Upper lobe of left lung (tissue), 6 donors: ENCODE data around the gene PPM1A. TPM values are rescaled to one million over a fixed set of nuclear protein-coding genes. Genes with fewer than 3 reads are reported as not detected.

Experiments
- ATAC-seq, 2 donors: fragments of 200-7000 bp; cut with Tn5 transposase; one replicate each; pipeline ENCODE4 v1.9.1; 2022; ENCODE audit warnings: mild to moderate bottlenecking in 2 of 2, moderate library complexity in 2 of 2; ENCODE audit not compliant: low FRiP score in 2 of 2
- DNase-seq, 2 donors: peaks; one replicate each; pipeline ENCODE4 v3.0.0-alpha.2; 2019 to 2020
- H3K27ac ChIP-seq, 4 donors: fragments of 200-600 bp; sonication (generic); one replicate each; pipeline ENCODE4 v1.5.1; 2016 to 2019
- H3K27me3 ChIP-seq, 4 donors: fragments of 200-600 bp; sonication (generic); one replicate each; pipeline ENCODE4 v1.5.1; 2017 to 2019
- H3K36me3 ChIP-seq, 4 donors: fragments of 200-600 bp; sonication (generic); one replicate each; pipeline ENCODE4 v1.5.1; 2016 to 2019
- H3K4me1 ChIP-seq, 4 donors: fragments of 200-600 bp; sonication (generic); one replicate each; pipeline ENCODE4 v1.5.1; 2018 to 2019
- H3K4me3 ChIP-seq, 4 donors: fragments of 200-600 bp; sonication (generic); one replicate each; pipeline ENCODE4 v1.5.1; 2017 to 2019; ENCODE audit warnings: mild to moderate bottlenecking in 2 of 4, moderate library complexity in 1 of 4
- H3K9me3 ChIP-seq, 4 donors: fragments of 200-600 bp; sonication (generic); one replicate each; pipeline ENCODE4 v1.5.1; 2018 to 2019
- EP300 ChIP-seq, 4 donors: sonication (generic); formaldehyde crosslinking; IDR thresholded peaks; one replicate each; pipeline ENCODE4 v1.5.1; 2017; ENCODE audit warnings: antibody characterized with exemption in 4 of 4, control low read depth in 2 of 4
- POLR2A ChIP-seq, 4 donors: fragments of 450-650 bp; IDR thresholded peaks; one replicate each; pipeline ENCODE4 v1.5.1; 2016 to 2017; ENCODE audit warnings: antibody characterized with exemption in 4 of 4, mild to moderate bottlenecking in 2 of 4
- POLR2AphosphoS5 ChIP-seq, 2 donors: sonication (generic); formaldehyde crosslinking; IDR thresholded peaks; one replicate each; pipeline ENCODE4 v1.5.1; 2017; ENCODE audit warnings: antibody characterized with exemption in 2 of 2
- WGBS, 2 donors: methylation state at CpG; one replicate each; pipeline ENCODE4 v1.1.5; 2017 to 2018; 5-methylcytosine and 5-hydroxymethylcytosine counted together
- total RNA-seq, 6 donors: library from RNA; depleted of rRNA in 4 of 6; stranded (reverse); fragments of >200 nt in 4 of 6; gene quantifications; one replicate each; pipeline versions ENCODE4 v1.1.0 to v1.2.1, GENCODE V29; 2016 to 2021
- TF ChIP-seq, protein P1 (sequence below), 6 experiments: fragments of 450-650 bp in 4 of 6; fragments of 200-600 bp in 2 of 6; sonication (generic) in 2 of 6; IDR thresholded peaks; one replicate each; pipeline ENCODE4 v1.5.1; 2016 to 2019; ENCODE audit warnings: antibody characterized with exemption in 6 of 6
- donor health status: DM: no; HTN: no; CAD: no; lungs with moderate emphysema.
- donor health status: DM: no; HTN: yes; CAD: no; lungs with severe emphysema.

PPM1A gene
- total RNA-seq, 6 donors from 2014 or later, result 20.5 to 71.8 (median 43.7) TPM

GRCh38 chr14:60343571-60344071, 94.6 kb downstream of the PPM1A start:
- Histone ChIP-seq H3K4me1 (no peaks in the 10 kb centered on the region), H3K9me3 (no peaks in the 10 kb centered on the region), H3K27me3 (no peaks in the 10 kb centered on the region), H3K36me3 (no peaks in the 10 kb centered on the region), H3K27ac (no peak overlapping the region), H3K4me3 (no peak overlapping the region)
- no peak for ATAC-seq
- WGBS, 2 donors, result 73 to 76% methylated on average over 6 of the region's 6 CpGs
- TF ChIP-seq POLR2AphosphoS5 (IDR thresholded peaks at IDR 0.05) (no peak), EP300 (IDR thresholded peaks at IDR 0.05) (no peak), POLR2A (IDR thresholded peaks at IDR 0.05) (no peak)
- TF ChIP-seq, protein P1, sequence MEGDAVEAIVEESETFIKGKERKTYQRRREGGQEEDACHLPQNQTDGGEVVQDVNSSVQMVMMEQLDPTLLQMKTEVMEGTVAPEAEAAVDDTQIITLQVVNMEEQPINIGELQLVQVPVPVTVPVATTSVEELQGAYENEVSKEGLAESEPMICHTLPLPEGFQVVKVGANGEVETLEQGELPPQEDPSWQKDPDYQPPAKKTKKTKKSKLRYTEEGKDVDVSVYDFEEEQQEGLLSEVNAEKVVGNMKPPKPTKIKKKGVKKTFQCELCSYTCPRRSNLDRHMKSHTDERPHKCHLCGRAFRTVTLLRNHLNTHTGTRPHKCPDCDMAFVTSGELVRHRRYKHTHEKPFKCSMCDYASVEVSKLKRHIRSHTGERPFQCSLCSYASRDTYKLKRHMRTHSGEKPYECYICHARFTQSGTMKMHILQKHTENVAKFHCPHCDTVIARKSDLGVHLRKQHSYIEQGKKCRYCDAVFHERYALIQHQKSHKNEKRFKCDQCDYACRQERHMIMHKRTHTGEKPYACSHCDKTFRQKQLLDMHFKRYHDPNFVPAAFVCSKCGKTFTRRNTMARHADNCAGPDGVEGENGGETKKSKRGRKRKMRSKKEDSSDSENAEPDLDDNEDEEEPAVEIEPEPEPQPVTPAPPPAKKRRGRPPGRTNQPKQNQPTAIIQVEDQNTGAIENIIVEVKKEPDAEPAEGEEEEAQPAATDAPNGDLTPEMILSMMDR (IDR thresholded peaks at IDR 0.05), result no peak
- no peak for DNase-seq

GRCh38 chr14:60344751-60345150, 95.7 kb downstream of the PPM1A start:
- Histone ChIP-seq H3K27ac (no peak overlapping the region), H3K27me3 (no peaks in the 10 kb centered on the region), H3K4me1 (no peaks in the 10 kb centered on the region), H3K4me3 (no peak overlapping the region), H3K36me3 (no peaks in the 10 kb centered on the region), H3K9me3 (no peaks in the 10 kb centered on the region)
- ATAC-seq (no peak), DNase-seq (no peak)
- 60 to 79% methylated on average over 2 of the region's 2 CpGs for WGBS, 2 donors
- no peak for TF ChIP-seq POLR2A (IDR thresholded peaks at IDR 0.05)

DNA sequence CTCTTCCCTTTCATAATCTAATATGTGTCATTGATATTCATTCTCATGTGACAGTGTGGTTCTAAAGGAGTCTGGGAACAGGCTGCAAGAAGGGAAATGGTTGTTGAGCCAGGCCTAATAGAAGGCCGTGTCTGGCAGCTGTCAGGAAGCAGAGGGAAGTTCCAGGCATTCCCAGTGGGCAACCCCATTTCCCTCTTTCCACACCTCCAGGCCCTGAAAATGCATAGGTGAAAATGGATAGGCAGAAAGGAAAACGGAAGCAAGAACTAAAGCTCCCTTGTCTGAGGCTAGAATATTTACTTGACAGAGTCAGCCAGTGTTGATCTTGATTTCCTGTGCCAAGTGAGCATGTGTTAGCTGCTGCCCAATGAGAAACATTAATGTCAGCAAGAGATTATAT, 97.7 kb downstream of the PPM1A start:
- H3K27me3 ChIP-seq, result no peaks in the 10 kb centered on the region
- H3K36me3 ChIP-seq, result no peaks in the 10 kb centered on the region
- H3K4me3 ChIP-seq, result no peak overlapping the region
- H3K9me3 ChIP-seq, result no peaks in the 10 kb centered on the region
- 51 to 55% methylated on average over 2 of the region's 2 CpGs for WGBS, 2 donors
- no peak for ATAC-seq
- H3K4me1 ChIP-seq, result no peaks in the 10 kb centered on the region
- no peak for DNase-seq
- TF ChIP-seq POLR2AphosphoS5 (IDR thresholded peaks at IDR 0.05) (no peak), EP300 (IDR thresholded peaks at IDR 0.05) (no peak), POLR2A (IDR thresholded peaks at IDR 0.05) (no peak)
- TF ChIP-seq, protein P1 (IDR thresholded peaks at IDR 0.05), result no peak
- no peak overlapping the region for H3K27ac ChIP-seq

DNA sequence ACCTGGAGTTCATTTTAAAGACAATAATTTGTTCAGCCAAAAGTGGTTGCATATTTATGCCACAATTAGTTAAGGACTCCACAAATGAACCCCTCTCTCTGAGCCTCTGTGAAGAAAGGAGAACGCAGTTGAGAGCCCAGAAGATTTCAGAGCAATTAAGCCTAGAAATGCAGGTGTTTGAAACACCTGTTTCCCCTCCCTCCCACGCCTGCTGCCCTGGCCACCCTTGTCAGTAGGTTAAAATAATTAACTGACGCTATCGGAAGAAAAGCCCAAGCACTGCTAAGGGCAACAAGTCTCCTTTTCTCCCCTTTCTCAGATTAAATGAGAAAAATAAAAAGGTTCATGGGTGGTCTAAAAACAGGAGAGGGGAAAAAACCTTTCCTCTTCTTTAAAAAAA, 99.2 kb downstream of the PPM1A start:
- ATAC-seq, result no peak

More for the DNA sequence above, 99.2 kb downstream of the PPM1A start:
- H3K27ac ChIP-seq, result no peak overlapping the region
- DNase-seq, result no peak
- H3K4me1 ChIP-seq, result no peaks in the 10 kb centered on the region
- H3K4me3 ChIP-seq, result no peak overlapping the region
- no peaks in the 10 kb centered on the region for H3K36me3 ChIP-seq
- 85 to 88% methylated on average over 4 of the region's 4 CpGs for WGBS, 2 donors
- H3K9me3 ChIP-seq, result no peaks in the 10 kb centered on the region
- TF ChIP-seq EP300 (IDR thresholded peaks at IDR 0.05) (no peak), POLR2AphosphoS5 (IDR thresholded peaks at IDR 0.05) (no peak), POLR2A (IDR thresholded peaks at IDR 0.05) (no peak)
- TF ChIP-seq, protein P1 (IDR thresholded peaks at IDR 0.05), result no peak
- no peaks in the 10 kb centered on the region for H3K27me3 ChIP-seq

Other genes with a start within 250 kb of the PPM1A start
- 10 to 100 TPM; 35.0 to 75.1 (median 48.7) TPM for gene PCNX4, start 157.3 kb upstream of the PPM1A start, total RNA-seq
- 100 to 1,000 TPM in 1 of 6 donors, 10 to 100 TPM in 5; 52.4 to 116 (median 89.0) TPM for gene DHRS7, start 83.8 kb upstream of the PPM1A start, total RNA-seq
- 1 to 10 TPM in 1 of 6 donors, not detected in 5; 2.1 TPM for gene C14orf39, start 236.8 kb downstream of the PPM1A start, total RNA-seq